HL-60 (cell line): Measurements from ENCODE around the gene ATP6V1E1.

Experiments used
- DNase-seq, 2 experiments: peaks; one replicate each; pipeline ENCODE4 v3.0.0-alpha.2; 2010 to 2020; ENCODE audit warnings: low read depth in 1 of 2, low spot score in 1 of 2
- H3K27ac ChIP-seq: fragments of 250-450 bp; sonication (Bioruptor Pico); replicated peaks from 2 replicates; pipeline ENCODE4 v1.5.1; 2020; ENCODE audit warnings: mild to moderate bottlenecking, moderate library complexity
- H3K27me3 ChIP-seq: fragments of 250-450 bp; sonication (Bioruptor Pico); 2 replicates; pipeline ENCODE4 v1.5.1; 2021; ENCODE audit warnings: mild to moderate bottlenecking, moderate library complexity; ENCODE audit not compliant: insufficient read depth, poor library complexity, severe bottlenecking
- H3K4me3 ChIP-seq: replicated peaks from 2 replicates; pipeline ENCODE4 v1.5.1; 2011; ENCODE audit warnings: mild to moderate bottlenecking, control low read depth, low read length; ENCODE audit not compliant: insufficient read depth
- GABPA ChIP-seq: IDR thresholded peaks from 2 replicates; pipeline ENCODE4 v1.6.1; 2012; ENCODE audit warnings: low read depth
- POLR2AphosphoS5 ChIP-seq: IDR thresholded peaks from 2 replicates; pipeline ENCODE4 v1.6.1; 2012; ENCODE audit warnings: low read depth
- REST ChIP-seq: IDR thresholded peaks from 2 replicates; pipeline ENCODE4 v1.6.1; 2012; ENCODE audit warnings: low read depth; ENCODE audit not compliant: insufficient replicate concordance
- SPI1 ChIP-seq: IDR thresholded peaks from 2 replicates; pipeline ENCODE4 v1.6.1; 2012; ENCODE audit warnings: low read depth, mild to moderate bottlenecking, borderline replicate concordance
- TF ChIP-seq, protein P1 (sequence below): IDR thresholded peaks from one replicate; pipeline ENCODE4 v1.5.1; 2011; ENCODE audit warnings: low read length, control low read depth, inconsistent platforms; ENCODE audit not compliant: insufficient read depth

ATP6V1E1 gene

GRCh38 chr22:17598318-17598717 lies 30.2 kb downstream of the ATP6V1E1 start:
- H3K27ac ChIP-seq = no peak overlapping the region
- no peaks in the 10 kb centered on the region for H3K27me3 ChIP-seq
- no peak overlapping the region for H3K4me3 ChIP-seq
- no peak for DNase-seq
- TF ChIP-seq POLR2AphosphoS5 (no peak), SPI1 (no peak), REST (no peak), GABPA (no peak)
- TF ChIP-seq, protein P1, sequence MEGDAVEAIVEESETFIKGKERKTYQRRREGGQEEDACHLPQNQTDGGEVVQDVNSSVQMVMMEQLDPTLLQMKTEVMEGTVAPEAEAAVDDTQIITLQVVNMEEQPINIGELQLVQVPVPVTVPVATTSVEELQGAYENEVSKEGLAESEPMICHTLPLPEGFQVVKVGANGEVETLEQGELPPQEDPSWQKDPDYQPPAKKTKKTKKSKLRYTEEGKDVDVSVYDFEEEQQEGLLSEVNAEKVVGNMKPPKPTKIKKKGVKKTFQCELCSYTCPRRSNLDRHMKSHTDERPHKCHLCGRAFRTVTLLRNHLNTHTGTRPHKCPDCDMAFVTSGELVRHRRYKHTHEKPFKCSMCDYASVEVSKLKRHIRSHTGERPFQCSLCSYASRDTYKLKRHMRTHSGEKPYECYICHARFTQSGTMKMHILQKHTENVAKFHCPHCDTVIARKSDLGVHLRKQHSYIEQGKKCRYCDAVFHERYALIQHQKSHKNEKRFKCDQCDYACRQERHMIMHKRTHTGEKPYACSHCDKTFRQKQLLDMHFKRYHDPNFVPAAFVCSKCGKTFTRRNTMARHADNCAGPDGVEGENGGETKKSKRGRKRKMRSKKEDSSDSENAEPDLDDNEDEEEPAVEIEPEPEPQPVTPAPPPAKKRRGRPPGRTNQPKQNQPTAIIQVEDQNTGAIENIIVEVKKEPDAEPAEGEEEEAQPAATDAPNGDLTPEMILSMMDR = no peak

DNA sequence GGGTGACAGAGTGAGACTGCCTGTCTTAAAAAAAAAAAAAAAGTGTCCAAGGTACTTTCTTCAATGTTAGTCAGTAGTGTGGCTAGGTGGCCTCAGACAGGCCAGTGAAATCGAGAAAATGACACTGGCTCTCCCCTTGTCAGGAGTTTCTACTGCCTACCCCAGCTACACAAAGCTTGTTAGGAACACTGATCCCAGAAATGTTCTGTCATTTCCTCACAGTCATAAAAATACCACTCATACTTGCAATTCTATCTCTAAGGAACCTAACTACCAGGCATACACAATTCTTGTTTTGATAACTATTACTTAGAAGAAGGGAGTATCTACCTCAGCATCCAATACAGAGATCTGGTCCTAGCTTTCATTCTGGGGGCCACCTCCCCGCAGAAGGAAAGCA lies 31.3 kb downstream of the ATP6V1E1 start:
- H3K4me3 ChIP-seq = no peak overlapping the region
- TF ChIP-seq, protein P1 = no peak
- no peak for TF ChIP-seq SPI1
- no peak for TF ChIP-seq REST
- no peak for DNase-seq
- no peak overlapping the region for H3K27ac ChIP-seq
- no peaks in the 10 kb centered on the region for H3K27me3 ChIP-seq

DNA sequence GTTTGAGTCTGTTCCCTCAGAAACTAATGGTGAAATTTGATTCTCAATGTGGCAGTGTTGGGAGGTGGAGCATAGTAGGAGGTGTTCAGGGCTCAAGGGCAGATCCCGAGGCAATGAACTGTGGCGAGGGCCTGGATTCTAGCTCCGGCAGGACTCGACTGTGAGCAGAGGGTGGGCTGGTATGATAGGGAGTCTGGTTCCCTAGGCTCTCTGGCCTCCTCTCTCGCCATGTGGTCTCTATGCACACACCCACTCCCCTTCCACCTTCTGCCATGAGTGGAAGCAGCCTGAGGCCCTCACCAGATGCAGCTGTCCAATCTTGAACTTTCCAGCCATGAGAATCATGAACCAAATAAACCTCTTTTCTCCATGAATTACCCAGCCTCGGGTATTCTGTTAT lies 32.3 kb downstream of the ATP6V1E1 start:
- DNase-seq = no peak
- TF ChIP-seq REST = no peak
- TF ChIP-seq GABPA = no peak
- TF ChIP-seq SPI1 = no peak
- TF ChIP-seq, protein P1 = no peak
- TF ChIP-seq POLR2AphosphoS5 = no peak
- H3K4me3 ChIP-seq = no peak overlapping the region
- no peak overlapping the region for H3K27ac ChIP-seq
- H3K27me3 ChIP-seq = no peaks in the 10 kb centered on the region
